Stimulated activated effector memory CD8-positive, alpha-beta T cell treated with anti-CD3 and anti-CD28 coated beads, Interleukin-12 subunit alpha, Interleukin-12 subunit beta, amount 100 ng/mL, for 72 hours (primary cell): Measurements from ENCODE around the gene C14orf119.
"Not testable (repeated sequence)": the region's sequence is repeated elsewhere in the genome, so short reads cannot be mapped to it uniquely, and the experiment has no call there.

Source experiments
- ATAC-seq: fragments of 150-1000 bp; cut with Tn5 transposase; 2 replicates; pipeline ENCODE4 v1.10.0; 2021
- DNase-seq, 2 donors: peaks; one replicate each; pipeline ENCODE4 v3.0.0; 2021 to 2022; ENCODE audit warnings: low spot score in 2 of 2
- H3K27ac Mint-ChIP-seq: one replicate; pipeline ENCODE4 v1.8.0; 2022; ENCODE audit warnings: mild to moderate bottlenecking, mixed read lengths
- H3K36me3 Mint-ChIP-seq: one replicate; pipeline ENCODE4 v1.8.0; 2022; ENCODE audit warnings: mild to moderate bottlenecking, mixed read lengths
- H3K4me1 Mint-ChIP-seq: one replicate; pipeline ENCODE4 v1.8.0; 2022; ENCODE audit warnings: mixed read lengths
- H3K4me3 Mint-ChIP-seq: one replicate; pipeline ENCODE4 v1.8.0; 2022; ENCODE audit warnings: mild to moderate bottlenecking, mixed read lengths
- H3K9me3 Mint-ChIP-seq: one replicate; pipeline ENCODE4 v1.8.0; 2022; ENCODE audit warnings: mixed read lengths

The C14orf119 gene

DNA sequence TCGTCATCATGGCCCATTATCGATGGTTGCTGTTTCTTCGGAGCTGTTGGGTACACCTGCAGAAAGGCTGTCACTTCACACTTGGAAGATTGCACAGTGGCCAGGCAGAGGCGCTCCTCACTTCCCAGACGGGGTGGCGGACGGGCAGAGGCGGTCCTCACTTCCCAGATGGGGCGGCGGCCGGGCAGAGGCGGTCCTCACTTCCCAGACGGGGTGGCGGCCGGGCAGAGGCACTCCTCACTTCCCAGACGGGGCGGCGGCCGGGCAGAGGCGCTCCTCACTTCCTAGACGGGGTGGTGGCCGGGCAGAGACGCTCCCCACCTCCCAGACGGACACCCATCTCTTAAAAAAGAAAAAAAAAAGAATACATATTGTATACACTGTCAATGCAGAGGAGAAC lies 12.9 kb downstream of the C14orf119 start:
- not testable (repeated sequence) for H3K4me3 Mint-ChIP-seq, H3K27ac Mint-ChIP-seq, H3K36me3 Mint-ChIP-seq, H3K4me1 Mint-ChIP-seq, DNase-seq, ATAC-seq, H3K9me3 Mint-ChIP-seq

DNA sequence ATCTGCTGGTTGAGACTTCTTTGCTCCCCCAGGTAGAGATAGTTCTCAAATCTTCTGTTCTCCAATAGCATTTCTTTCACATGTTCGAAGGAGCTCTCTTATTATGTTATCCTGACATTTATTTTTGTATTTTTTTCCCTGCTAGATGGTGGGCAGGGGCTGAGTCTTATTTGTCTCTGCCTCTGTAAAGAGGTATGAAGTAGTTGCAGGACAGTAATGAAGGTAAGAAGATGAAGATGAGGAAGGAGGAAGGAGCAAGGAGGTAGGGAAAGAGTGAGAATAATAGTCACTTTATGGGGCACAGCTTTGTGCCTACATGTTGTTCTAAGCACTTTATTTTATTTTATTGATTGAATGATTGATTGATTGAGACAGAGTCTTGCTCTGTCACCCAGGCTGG lies 14.5 kb downstream of the C14orf119 start:
- H3K27ac Mint-ChIP-seq, result no peak overlapping the region
- H3K4me1 Mint-ChIP-seq, result peaks cover 3% of the 10 kb centered on the region
- ATAC-seq (no peak), DNase-seq (no peak)
- no peaks in the 10 kb centered on the region for H3K9me3 Mint-ChIP-seq
- H3K36me3 Mint-ChIP-seq, result no peaks in the 10 kb centered on the region
- H3K4me3 Mint-ChIP-seq, result no peak overlapping the region

DNA sequence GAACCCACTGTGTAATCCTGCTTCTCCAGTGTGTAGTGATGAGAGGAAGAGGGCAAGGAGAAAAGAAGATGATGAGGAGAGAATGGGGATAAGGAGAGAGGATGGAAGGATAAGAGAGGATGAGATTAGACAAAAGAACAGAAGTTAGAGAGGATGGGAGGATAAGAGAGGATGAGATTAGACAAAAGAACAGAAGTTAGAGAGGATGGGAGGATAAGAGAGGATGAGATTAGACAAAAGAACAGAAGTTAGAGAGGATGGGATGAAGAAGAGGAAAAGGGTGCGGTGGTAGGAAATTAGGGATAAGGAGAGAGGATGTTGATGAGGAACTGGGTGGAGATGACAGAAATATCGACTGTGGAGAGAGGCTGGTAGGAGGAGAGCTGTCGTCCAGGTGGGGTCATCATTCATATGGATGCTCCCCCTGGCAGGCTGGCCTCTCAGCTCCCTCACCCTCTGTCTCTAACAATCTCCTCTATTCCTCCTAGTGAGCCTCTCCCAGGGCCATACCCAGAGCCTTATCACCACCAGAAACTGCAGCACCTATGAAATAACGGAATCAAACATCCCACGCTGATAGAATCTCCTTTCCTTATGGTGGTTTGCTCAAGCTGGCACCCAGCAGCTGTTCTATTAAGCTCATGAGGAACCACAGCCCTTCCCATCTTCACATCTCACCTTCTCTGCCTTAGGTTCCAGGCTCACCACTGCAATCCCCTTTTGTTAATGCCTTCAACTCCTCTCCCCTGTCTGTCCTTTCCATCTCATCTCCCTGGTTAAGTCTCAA lies 15.5 kb downstream of the C14orf119 start:
- Mint-ChIP-seq H3K4me3 (no peak overlapping the region), H3K27ac (no peak overlapping the region), H3K36me3 (no peaks in the 10 kb centered on the region), H3K4me1 (peaks cover 8% of the 10 kb centered on the region), H3K9me3 (no peaks in the 10 kb centered on the region)
- no peak for DNase-seq
- no peak for ATAC-seq

DNA sequence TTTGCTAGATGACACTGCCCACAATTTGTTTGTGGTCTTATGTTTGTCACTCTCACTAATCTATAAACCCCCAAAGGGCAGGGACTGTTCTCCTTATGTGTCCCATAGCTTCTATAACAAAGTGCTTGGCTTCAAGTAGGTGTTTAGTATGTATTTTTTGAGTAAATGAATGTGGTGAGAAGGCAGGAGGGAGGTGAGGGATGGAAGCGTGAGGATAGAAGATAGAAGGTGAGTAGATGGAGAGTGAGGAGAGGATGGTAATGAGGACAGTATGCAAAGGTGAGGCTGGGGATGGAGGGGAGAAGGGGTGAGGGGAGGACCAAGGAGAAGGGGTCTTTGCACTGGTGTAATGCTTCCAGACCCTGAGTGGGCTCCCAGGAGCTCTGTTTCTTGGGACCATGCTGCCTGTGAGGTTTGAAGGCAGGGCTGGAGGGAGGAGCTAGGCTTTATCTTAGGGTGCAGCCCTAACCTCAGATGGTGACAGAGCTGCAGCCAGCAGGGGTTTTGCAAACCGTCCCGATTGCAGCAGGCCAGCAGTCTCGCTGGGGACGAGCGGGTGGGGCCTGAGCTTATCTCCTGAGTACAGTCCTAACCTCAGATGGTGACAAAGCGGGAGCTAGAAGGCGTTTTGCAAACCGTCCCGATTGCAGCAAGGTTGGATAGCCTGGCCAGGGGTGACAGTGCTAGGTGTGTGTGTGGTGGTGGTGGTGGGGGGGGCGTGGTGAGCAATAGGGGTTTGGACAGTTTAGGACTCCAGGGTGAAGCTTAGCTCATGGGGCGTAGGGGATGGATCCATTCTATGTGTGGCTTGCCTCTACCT lies 17.3 kb downstream of the C14orf119 start:
- Mint-ChIP-seq H3K4me3 (no peak overlapping the region), H3K36me3 (no peaks in the 10 kb centered on the region), H3K9me3 (no peaks in the 10 kb centered on the region), H3K27ac (no peak overlapping the region), H3K4me1 (peaks cover 8% of the 10 kb centered on the region)
- no peak for ATAC-seq
- DNase-seq, result no peak

DNA sequence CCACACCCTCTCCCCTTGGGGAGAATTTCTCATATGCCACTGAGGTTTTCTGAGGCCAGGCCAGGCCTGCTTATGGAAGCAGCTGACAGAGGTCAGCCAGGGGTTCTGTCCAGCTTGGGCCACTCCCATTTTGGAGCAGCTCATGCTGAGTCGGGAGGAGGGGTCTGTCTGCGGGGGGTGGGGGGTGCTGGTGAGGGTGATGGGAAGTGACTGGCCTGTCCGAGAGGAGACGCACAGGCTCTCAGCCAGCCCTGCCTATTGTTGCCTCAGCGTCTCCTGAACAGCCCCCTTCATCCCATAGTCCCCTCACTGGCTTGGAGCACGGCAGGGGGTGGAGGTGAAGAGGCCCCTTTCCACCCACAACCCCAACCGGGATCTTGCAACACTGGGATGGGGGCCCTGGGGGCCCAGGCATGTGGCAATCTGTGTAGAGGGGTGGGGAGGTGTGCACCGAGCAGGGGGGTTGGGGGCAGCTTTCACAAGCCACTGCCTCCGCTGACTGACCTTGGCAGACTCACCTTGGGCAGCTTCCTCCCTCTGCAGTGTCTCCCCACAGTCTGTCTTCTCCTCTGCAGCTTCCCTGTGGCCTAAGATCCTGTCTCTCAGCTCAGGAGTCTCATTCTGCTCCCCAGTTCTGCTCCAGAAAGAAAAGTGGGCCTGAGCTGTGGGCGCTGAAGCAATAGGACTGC lies 18.3 kb downstream of the C14orf119 start:
- peaks cover 8% of the 10 kb centered on the region for H3K4me1 Mint-ChIP-seq
- ATAC-seq, result no peak
- H3K4me3 Mint-ChIP-seq, result no peak overlapping the region
- H3K9me3 Mint-ChIP-seq, result no peaks in the 10 kb centered on the region
- H3K36me3 Mint-ChIP-seq, result no peaks in the 10 kb centered on the region
- no peak overlapping the region for H3K27ac Mint-ChIP-seq
- no peak for DNase-seq

DNA sequence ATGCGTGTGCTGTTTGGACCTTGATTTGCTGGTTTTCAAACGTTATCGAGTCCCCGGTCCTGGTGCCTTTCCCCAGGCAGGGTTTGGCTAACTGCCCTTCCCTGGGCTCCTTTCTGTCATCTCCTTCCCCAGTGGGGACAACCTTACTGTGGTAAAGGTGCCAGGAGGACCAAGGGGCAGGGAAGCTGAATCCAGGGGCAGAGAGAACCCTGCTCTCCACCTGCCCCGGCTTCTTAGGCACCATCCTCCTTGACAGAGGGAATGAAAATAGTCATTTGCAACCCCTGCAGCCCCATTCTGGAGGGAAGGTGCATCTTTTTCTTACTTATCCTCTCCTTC lies 18.8 kb downstream of the C14orf119 start:
- Mint-ChIP-seq H3K36me3 (no peaks in the 10 kb centered on the region), H3K9me3 (no peaks in the 10 kb centered on the region), H3K4me3 (no peak overlapping the region), H3K27ac (no peak overlapping the region), H3K4me1 (peaks cover 11% of the 10 kb centered on the region)
- DNase-seq (no peak), ATAC-seq (no peak)

DNA sequence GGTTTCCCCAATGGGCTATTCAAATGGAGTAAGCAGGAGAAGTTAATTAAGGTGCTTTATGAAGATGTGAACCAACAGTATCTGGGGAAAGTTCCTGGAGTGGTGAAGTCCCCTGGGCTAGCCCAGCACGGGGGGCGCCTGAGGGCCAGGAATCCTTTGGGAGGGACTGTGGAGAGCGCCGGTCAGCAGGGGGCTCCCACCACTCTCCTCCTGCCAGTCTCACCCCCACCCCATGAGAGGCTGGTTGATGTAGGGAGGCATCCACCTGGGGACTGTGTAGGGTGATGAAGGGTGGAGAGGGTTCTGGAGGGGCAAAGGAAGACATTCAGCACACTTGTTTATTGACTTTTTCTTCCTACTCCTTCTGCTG lies 19.3 kb downstream of the C14orf119 start:
- ATAC-seq (no peak), DNase-seq (no peak)
- H3K27ac Mint-ChIP-seq, result no peak overlapping the region
- peaks cover 14% of the 10 kb centered on the region for H3K4me1 Mint-ChIP-seq
- no peaks in the 10 kb centered on the region for H3K36me3 Mint-ChIP-seq
- H3K4me3 Mint-ChIP-seq, result no peak overlapping the region
- no peaks in the 10 kb centered on the region for H3K9me3 Mint-ChIP-seq

DNA sequence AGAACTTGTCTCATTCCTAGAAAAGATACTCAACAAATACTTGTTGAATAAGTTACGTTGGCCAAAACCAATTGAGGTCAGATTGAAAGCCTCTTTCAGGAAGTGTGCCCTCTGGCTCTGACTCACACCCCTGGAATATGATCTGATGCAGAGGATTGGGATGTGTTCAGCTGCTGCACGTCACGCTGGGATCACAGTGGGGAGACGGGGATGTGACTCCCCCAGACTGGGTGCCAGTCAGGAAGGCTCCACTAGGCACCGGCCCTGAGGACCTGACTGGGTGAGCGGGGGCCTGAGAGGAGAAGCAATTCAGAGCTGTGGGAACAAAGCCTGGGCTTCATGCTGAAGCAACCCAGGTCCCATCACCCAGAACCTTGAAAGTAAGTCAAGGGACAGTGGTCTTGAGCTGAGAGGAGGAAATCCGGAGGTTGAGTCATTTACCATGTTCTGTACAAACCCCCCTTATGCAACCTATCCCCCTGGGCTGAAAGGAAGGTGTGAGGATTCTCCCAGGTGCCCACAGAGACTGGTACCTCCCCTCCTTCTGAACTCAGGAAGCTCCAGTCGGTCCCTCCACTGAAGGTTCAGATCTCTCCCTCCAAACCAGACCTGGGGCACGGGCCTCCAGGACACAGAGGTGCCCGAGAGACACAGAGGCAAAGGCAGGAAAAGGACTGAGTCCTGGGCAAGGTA lies 19.9 kb downstream of the C14orf119 start:
- H3K4me1 Mint-ChIP-seq, result peaks cover 18% of the 10 kb centered on the region
- H3K9me3 Mint-ChIP-seq, result no peaks in the 10 kb centered on the region
- no peak for ATAC-seq
- H3K27ac Mint-ChIP-seq, result no peak overlapping the region
- DNase-seq, result no peak
- H3K4me3 Mint-ChIP-seq, result no peak overlapping the region
- no peaks in the 10 kb centered on the region for H3K36me3 Mint-ChIP-seq

DNA sequence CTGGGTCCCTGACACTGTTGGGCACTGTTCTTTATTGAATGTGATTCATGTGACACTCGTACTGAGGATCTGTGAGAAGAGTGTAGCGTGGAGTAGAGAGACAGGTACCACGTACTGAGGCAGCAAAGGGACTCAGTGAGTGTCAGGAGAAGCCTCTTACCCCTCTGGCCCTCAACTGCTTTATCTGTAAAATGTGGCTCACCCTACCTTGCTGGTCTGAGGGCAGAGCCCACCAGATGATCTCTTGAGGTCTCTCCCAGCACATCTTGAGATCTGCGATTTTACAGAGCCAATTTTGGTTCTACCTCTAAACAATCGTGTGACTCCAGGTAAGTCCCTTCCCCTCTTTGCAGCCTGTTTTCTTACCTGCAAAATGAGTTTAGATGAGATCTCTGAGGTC lies 20.6 kb downstream of the C14orf119 start:
- H3K27ac Mint-ChIP-seq, result no peak overlapping the region
- DNase-seq, result no peak

DNA sequence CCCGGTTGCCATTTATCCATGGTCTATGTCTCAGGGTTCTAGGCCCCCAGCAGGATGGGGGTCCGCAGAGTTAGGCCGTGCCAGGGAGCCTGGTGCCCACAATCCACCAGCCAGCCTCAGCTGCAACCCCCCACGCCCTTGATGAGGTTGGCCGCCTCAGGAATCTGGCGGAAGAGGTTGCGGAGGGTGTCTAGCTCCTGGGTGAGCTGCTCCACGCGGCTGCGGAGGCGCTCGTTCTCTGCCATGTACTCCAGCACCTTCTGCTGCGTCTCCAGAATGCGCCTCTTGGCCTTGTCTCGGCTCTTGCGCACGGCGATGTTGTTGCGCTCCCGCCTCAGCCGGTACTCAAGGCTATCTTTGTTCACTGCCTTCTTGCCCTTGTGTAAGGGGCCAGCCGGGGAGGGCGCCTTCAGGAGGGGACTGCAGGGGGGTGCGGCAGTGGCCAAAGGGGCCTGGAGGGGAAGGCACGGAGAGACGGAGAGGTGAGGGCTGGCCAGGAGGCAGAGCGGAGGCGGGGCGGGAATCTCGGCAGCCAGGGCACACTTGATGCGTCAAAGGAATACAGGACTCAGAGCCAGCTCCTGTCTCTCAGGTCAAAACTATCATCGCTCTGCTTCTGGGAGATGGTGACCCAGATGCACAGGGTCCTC lies 22.2 kb downstream of the C14orf119 start:
- H3K9me3 Mint-ChIP-seq, result no peaks in the 10 kb centered on the region
- no peak for ATAC-seq
- H3K4me3 Mint-ChIP-seq, result no peak overlapping the region
- H3K4me1 Mint-ChIP-seq, result peaks cover 34% of the 10 kb centered on the region
- H3K36me3 Mint-ChIP-seq, result no peaks in the 10 kb centered on the region
- H3K27ac Mint-ChIP-seq, result no peak overlapping the region
- no peak for DNase-seq

More for the DNA sequence above, 20.6 kb downstream of the C14orf119 start:
- H3K4me3 Mint-ChIP-seq, result no peak overlapping the region
- H3K9me3 Mint-ChIP-seq, result no peaks in the 10 kb centered on the region
- H3K36me3 Mint-ChIP-seq, result no peaks in the 10 kb centered on the region
- ATAC-seq, result no peak
- H3K4me1 Mint-ChIP-seq, result peaks cover 26% of the 10 kb centered on the region

DNA sequence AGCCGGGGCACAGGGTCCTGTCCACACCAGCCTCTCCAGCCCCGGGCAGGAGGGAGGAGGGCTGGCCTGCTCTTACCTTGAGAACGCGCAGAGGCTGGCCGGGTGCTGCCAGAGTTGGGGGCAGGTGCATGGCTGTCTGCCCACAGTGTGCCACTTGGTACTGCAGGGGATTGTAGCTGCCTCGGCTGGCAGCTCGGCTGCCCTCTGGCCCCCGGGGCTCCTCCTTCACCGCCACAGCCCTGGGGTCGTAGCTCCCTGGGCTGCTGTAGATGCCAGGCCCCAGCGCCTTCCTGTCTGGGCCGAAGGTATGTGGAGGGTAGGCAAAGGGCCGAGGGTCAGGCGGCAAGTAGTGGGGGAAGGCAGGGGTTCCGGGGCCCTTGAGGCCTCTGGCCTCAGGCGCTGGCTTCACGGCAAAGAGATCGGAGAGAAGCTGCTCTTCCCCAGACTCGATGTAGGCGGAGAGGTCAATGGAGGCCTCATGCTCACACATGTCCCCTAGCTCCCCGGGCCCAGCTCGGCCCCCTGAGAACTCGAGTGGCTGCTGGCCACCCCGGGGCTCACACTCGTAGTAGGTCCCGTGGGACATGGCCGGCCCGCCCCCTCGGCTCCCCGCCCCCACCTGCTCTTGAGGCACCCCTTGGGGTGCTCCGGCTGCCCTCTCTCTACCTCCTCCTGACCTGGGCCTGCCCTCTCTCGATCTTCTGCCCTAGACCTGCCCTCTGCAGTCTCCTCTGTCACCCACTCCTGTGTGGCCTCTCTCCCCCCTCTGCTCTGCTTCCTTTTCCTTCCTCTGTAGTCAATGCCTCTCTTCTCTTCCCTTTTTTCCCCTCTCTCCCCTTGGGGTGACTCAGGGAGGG lies 23.4 kb downstream of the C14orf119 start, which contains the start of gene CEBPE:
TSS of gene CEBPE (minus strand) at position 750 of the 857 bp plus-strand sequence. CDS start at position 586, 164 bp downstream.
- no peaks in the 10 kb centered on the region for H3K36me3 Mint-ChIP-seq
- H3K9me3 Mint-ChIP-seq, result no peaks in the 10 kb centered on the region
- peak within 1 kb of the TSS; percentile 84 for H3K27ac Mint-ChIP-seq
- no peak for DNase-seq
- peaks cover 34% of the 10 kb centered on the region for H3K4me1 Mint-ChIP-seq
- H3K4me3 Mint-ChIP-seq, result no peak within 1 kb of the TSS
- ATAC-seq, result no peak

DNA sequence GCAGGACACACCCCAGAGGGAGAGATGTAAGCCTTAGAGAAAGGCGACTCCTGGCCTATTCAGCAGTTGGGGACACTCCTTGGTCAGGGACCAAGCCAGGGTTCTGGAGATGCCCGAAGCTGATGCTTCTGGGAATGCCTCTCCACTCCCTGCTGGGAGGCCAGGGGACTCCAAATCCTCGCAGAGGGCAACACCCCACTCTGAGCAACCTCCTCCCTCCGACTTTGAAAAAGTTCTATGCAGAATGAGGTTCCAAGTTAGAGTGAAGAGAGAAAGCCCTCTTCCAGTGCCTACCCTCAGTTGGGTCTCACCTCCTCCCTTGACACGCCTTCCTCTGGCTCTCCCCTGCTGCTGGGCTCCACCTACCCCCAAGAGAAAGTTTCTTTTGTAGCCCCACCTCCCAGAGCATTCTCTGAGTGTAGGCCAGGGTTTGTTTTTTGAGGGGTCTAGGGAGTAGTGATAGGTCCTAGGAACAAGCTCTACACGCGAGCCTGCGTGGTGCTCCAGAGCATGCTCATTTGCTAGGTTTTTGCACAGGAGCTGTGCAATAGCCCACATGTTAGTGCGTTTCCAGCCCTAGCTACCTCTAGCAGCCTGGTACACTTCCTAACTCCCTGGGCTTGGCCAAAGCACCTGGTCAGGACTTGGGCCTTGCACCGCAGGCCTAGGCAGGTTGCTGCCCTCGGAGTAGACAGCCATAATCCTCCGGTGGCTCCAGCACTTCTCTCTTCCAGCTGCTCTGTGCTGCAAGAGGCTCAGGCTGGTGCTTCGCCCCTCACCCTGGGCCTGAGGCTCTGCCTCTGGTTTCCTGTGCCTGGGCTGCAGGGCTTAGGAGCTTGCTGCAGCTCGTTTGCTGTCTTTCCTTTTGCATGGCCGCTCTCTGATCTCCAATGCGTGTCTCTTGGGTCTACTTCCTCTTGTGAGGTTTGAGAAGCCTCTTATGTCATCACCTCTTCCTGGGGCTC lies 24.3 kb downstream of the C14orf119 start:
- peak overlapping the region; percentile 84 for H3K27ac Mint-ChIP-seq
- no peak overlapping the region for H3K4me3 Mint-ChIP-seq
- DNase-seq (no peak), ATAC-seq (no peak)
- no peaks in the 10 kb centered on the region for H3K9me3 Mint-ChIP-seq
- peaks cover 32% of the 10 kb centered on the region for H3K4me1 Mint-ChIP-seq
- H3K36me3 Mint-ChIP-seq, result no peaks in the 10 kb centered on the region

DNA sequence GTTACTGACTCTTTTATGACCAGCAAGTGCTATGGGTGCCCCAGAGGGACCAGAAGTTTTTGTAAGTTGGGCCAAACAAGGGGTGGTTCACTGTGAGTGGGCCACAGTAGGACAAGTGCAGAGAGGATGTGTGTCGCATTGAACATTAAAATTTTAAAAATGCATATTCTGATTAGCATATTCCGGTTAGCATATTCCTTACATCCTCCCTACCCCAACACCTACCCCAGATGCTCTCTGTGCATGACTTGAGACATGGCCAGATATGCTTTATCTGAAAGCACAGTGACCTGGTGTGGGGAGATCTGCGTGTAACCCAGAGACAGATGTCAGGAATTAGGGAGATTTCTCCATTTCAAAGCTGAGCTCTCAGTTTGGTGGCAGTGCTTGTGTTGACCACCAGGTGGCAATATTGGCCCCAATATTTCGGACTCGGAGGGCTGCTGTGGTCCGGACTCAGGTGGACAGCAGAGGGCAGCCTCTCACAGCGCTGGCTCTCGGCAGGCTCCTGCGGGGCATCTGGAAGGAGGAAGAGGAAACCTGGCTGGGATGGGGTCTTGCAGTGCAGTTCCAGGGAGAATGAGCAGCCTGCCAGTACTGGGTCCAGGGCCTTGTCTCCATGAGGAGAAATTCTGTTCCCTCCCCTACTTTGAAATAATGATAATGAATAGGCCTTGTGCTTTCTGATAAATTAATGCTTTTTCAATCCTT lies 25.4 kb downstream of the C14orf119 start:
- H3K4me3 Mint-ChIP-seq, result peak overlapping the region; percentile 40
- peak; percentile 69 to 91 for DNase-seq
- H3K36me3 Mint-ChIP-seq, result no peaks in the 10 kb centered on the region
- H3K27ac Mint-ChIP-seq, result peak overlapping the region; percentile 84
- H3K4me1 Mint-ChIP-seq, result peaks cover 26% of the 10 kb centered on the region
- ATAC-seq, result peak; percentile 86
- no peaks in the 10 kb centered on the region for H3K9me3 Mint-ChIP-seq
